HFFc6 (cell line): Measurements from ENCODE around the gene CASP3. TPM values are rescaled to one million over a fixed set of nuclear protein-coding genes. Genes with fewer than 3 reads are reported as not detected.

Source experiments
- DNase-seq: peaks from one replicate; pipeline ENCODE4 v3.0.0-alpha.2; 2018
- H3K27ac Mint-ChIP-seq: 2 replicates; pipeline ENCODE4 v1.8.0; 2020; ENCODE audit warnings: mild to moderate bottlenecking, mixed read lengths
- H3K27me3 Mint-ChIP-seq: 2 replicates; pipeline ENCODE4 v1.8.0; 2021; ENCODE audit warnings: mild to moderate bottlenecking, moderate library complexity, mixed read lengths; ENCODE audit not compliant: insufficient read depth
- H3K36me3 Mint-ChIP-seq: 2 replicates; pipeline ENCODE4 v1.8.0; 2021; ENCODE audit warnings: low read depth, mixed read lengths
- H3K4me1 Mint-ChIP-seq: 2 replicates; pipeline ENCODE4 v1.8.0; 2020; ENCODE audit warnings: low read depth, mixed read lengths
- H3K4me3 Mint-ChIP-seq: 2 replicates; pipeline ENCODE4 v1.8.0; 2020; ENCODE audit warnings: mild to moderate bottlenecking, moderate library complexity, mixed read lengths
- H3K9me3 Mint-ChIP-seq: 2 replicates; pipeline ENCODE4 v1.8.0; 2020; ENCODE audit warnings: mild to moderate bottlenecking, mixed read lengths
- total RNA-seq, 6 experiments: library from RNA; stranded (reverse); fragmentation: NEBNext Ultra II Directional; extraction: Animal tissue kit (Norgen Biotek cat#: 25700); gene quantifications; 2 replicates in 1 of 6; 3 replicates in 5 of 6; pipeline ENCODE4 v1.2.3, GENCODE V29; 2021
- TF ChIP-seq, protein P1 (sequence below): fragments of 200-600 bp; sonication (generic); IDR thresholded peaks from 2 replicates; pipeline ENCODE4 v1.5.0; 2021; ENCODE audit warnings: antibody characterized with exemption, mild to moderate bottlenecking

Gene CASP3
- total RNA-seq, 6 experiments from 2014 or later, result 25.8 to 31.6 (median 26.5) TPM

DNA sequence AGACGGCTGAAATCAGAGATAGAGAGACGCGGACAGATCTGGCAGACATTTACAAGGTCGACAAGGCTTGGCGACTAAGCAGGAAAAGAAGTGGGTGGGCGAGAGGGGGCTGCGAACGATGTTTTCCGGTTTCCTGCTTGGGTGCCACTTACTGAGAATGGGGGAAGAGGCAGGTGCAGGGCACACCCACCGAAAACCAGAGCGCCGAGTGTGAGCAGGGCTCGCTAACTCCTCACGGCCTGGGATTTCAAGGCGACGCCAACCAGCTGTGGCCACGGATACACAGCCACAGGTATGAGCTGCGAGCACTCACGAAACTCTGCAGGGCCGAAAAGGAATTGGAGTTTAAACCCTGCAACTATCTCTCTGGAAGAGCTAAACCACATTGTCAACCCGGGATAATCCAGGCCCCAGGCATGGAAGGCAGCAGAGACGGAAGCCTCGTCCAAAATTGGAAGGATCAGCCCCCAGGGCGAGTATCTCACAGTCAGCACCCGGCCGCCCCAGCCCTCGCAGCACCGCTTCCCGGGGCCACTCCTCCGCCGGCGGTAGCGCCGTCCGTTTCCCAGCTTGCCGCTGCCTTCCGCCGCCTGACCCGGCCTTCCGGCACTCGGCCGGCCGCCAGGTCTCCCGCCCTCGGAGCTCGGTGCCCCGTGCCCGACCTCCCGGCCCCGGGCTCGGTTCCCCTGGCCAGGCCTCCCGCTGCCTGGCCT lies 778 bp downstream of the CASP3 start:
- H3K9me3 Mint-ChIP-seq, result no peaks in the 10 kb centered on the region
- peaks cover 74% of the 10 kb centered on the region for H3K4me1 Mint-ChIP-seq
- H3K27me3 Mint-ChIP-seq, result peaks cover 2% of the 10 kb centered on the region
- TF ChIP-seq, protein P1, sequence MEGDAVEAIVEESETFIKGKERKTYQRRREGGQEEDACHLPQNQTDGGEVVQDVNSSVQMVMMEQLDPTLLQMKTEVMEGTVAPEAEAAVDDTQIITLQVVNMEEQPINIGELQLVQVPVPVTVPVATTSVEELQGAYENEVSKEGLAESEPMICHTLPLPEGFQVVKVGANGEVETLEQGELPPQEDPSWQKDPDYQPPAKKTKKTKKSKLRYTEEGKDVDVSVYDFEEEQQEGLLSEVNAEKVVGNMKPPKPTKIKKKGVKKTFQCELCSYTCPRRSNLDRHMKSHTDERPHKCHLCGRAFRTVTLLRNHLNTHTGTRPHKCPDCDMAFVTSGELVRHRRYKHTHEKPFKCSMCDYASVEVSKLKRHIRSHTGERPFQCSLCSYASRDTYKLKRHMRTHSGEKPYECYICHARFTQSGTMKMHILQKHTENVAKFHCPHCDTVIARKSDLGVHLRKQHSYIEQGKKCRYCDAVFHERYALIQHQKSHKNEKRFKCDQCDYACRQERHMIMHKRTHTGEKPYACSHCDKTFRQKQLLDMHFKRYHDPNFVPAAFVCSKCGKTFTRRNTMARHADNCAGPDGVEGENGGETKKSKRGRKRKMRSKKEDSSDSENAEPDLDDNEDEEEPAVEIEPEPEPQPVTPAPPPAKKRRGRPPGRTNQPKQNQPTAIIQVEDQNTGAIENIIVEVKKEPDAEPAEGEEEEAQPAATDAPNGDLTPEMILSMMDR, result no peak
- DNase-seq, result peak; percentile 48
- H3K4me3 Mint-ChIP-seq, result peak overlapping the region; percentile 94
- H3K27ac Mint-ChIP-seq, result peak overlapping the region; percentile 80
- H3K36me3 Mint-ChIP-seq, result peaks cover 17% of the 10 kb centered on the region

DNA sequence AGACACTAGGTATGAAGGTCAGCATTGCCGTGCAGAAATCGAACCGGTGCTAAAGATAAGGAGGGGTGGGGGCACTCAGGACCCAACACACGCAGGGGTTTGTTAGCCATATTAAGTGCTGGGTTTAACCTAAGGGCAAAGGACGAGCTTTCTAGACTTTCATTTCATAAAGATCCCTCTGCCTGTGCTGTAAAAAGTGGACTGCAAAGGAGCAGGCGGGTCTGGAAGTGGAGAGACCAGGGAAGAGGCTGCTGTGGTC lies 1.3 kb downstream of the CASP3 start:
- peak overlapping the region; percentile 94 for H3K4me3 Mint-ChIP-seq
- peaks cover 17% of the 10 kb centered on the region for H3K36me3 Mint-ChIP-seq
- TF ChIP-seq, protein P1, result no peak
- H3K27me3 Mint-ChIP-seq, result peaks cover 2% of the 10 kb centered on the region
- peaks cover 69% of the 10 kb centered on the region for H3K4me1 Mint-ChIP-seq
- DNase-seq, result no peak
- H3K9me3 Mint-ChIP-seq, result no peaks in the 10 kb centered on the region
- peak overlapping the region; percentile 80 for H3K27ac Mint-ChIP-seq

GRCh38 chr4:184647266-184648053 lies 1.8 kb downstream of the CASP3 start:
- DNase-seq, result peak; percentile 37
- H3K27me3 Mint-ChIP-seq, result peaks cover 2% of the 10 kb centered on the region
- H3K4me1 Mint-ChIP-seq, result peaks cover 64% of the 10 kb centered on the region

DNA sequence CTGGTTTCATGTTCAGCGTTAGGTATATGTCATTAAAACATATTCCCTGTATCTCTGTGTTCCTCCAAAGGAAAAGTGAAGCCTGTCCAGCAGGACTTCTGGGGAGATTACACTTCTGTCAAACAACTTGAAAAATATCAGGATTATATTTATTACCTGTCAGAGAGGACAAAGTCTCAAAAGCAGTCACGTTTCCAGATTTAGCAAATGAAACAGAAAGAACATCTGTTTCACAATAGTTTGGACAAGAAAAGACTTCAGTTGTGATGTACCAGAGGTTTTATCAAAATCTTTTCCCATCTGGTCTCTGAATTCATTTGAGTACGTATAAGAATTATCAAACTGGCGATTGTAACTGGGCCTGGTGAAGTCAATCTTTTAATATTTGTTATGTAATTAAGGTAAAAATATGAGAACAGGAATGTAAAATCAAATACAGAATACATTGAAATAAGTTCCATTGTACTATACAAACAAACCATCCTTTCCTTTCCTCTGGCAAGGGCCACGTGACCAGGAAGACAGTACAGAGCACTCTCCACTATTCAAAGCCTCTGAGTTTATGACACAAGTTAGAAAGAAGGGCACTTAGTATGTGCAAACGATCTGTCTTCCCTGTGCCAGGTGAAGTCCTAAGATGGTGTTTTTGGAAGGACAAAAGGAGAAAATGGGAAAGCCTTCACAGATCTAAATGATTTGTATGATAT lies 3.2 kb downstream of the CASP3 start:
- H3K36me3 Mint-ChIP-seq, result peaks cover 21% of the 10 kb centered on the region
- peak overlapping the region; percentile 94; the same call in 1 of the 2 replicates for H3K4me3 Mint-ChIP-seq
- TF ChIP-seq, protein P1, result no peak
- peak overlapping the region; percentile 45 for H3K27ac Mint-ChIP-seq
- DNase-seq, result no peak
- peaks cover 60% of the 10 kb centered on the region for H3K4me1 Mint-ChIP-seq
- peaks cover 2% of the 10 kb centered on the region for H3K27me3 Mint-ChIP-seq
- no peaks in the 10 kb centered on the region for H3K9me3 Mint-ChIP-seq

More at GRCh38 chr4:184647266-184648053, 1.8 kb downstream of the CASP3 start:
- H3K27ac Mint-ChIP-seq, result peak overlapping the region; percentile 80
- peaks cover 17% of the 10 kb centered on the region for H3K36me3 Mint-ChIP-seq
- H3K9me3 Mint-ChIP-seq, result no peaks in the 10 kb centered on the region
- H3K4me3 Mint-ChIP-seq, result peak overlapping the region; percentile 94
- TF ChIP-seq, protein P1, result no peak

GRCh38 chr4:184644553-184645307 lies 4.5 kb downstream of the CASP3 start:
- Mint-ChIP-seq H3K4me1 (peaks cover 48% of the 10 kb centered on the region), H3K36me3 (peaks cover 28% of the 10 kb centered on the region), H3K27me3 (peaks cover 2% of the 10 kb centered on the region), H3K27ac (peak overlapping the region; percentile 62), H3K4me3 (no peak overlapping the region), H3K9me3 (no peaks in the 10 kb centered on the region)
- DNase-seq, result peak; percentile 24
- TF ChIP-seq, protein P1, result 0 out of 2 replicates have a peak, but pooled peaks have one; percentile 13
